ENCODE results near the gene URB1.

DNA sequence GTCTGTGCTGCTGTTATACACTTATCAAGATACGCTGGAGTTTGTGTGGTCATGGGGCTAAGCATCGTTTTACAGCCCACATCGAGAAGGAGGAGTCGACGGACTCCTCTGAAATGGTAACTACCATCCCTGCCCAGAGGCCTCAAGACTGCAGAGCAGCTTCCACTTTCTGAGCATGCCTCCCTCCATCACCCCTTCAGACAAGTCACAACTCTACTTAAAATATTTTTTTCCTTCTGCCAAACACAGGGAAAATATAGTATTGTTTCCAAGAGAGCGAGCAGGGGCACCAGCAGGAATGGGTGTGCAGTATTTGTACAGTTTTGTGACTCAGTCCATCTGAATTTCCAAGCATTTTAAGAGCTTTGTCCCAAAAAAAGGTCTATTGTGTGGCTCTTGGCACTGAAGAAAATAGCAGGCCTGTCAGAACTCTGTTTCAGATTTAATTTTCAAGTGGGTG is 33.8 kb upstream of the URB1 start:
- TF ChIP-seq, protein P1, sequence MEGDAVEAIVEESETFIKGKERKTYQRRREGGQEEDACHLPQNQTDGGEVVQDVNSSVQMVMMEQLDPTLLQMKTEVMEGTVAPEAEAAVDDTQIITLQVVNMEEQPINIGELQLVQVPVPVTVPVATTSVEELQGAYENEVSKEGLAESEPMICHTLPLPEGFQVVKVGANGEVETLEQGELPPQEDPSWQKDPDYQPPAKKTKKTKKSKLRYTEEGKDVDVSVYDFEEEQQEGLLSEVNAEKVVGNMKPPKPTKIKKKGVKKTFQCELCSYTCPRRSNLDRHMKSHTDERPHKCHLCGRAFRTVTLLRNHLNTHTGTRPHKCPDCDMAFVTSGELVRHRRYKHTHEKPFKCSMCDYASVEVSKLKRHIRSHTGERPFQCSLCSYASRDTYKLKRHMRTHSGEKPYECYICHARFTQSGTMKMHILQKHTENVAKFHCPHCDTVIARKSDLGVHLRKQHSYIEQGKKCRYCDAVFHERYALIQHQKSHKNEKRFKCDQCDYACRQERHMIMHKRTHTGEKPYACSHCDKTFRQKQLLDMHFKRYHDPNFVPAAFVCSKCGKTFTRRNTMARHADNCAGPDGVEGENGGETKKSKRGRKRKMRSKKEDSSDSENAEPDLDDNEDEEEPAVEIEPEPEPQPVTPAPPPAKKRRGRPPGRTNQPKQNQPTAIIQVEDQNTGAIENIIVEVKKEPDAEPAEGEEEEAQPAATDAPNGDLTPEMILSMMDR (IDR thresholded peaks at IDR 0.05), result no peak
- TF ChIP-seq EP300 (IDR thresholded peaks at IDR 0.05), result no peak
